Measurements from ENCODE around the gene METTL3. TPM values are rescaled to one million over a fixed set of nuclear protein-coding genes. Genes with fewer than 3 reads are reported as not detected.

The METTL3 gene
- total and polyA plus RNA-seq, 7 experiments from 2014 or later = 17.6 to 108 (median 54.1) TPM

- ChIA-PET CTCF (interaction anchor here (1.0 to 1.7 kb wide), 3 partner anchors 20 to 39 kb away, joined by 3 to 7 read pairs (median 5); partner anchors contain the start of gene CHD8), POLR2A (interaction anchor here (0.8 to 5.1 kb wide), 11 partner anchors 10 to 208 kb away, joined by 3 to 53 read pairs (median 4); partner anchors contain the start of genes CHD8, METTL3 and SALL2)
- H3K4me1 Mint-ChIP-seq = peaks cover 19 to 73% (median 54%) of the 10 kb centered on the region in 7 donors
- H3K27me3 Mint-ChIP-seq = no peaks in the 10 kb centered on the region
- Histone ChIP-seq H3K4me3 (ENCODE audit: low read length) (peak overlapping the region; percentile 99), H3K9me3 (ENCODE audit: control insufficient read depth in 2 of 3, low read length in 3 of 3) (no peaks in the 10 kb centered on the region), H3K27ac (ENCODE audit: low read depth, low read length) (peak overlapping the region; percentile 88), H3K4me1 (ENCODE audit: control insufficient read depth in 2 of 2, insufficient read depth in 2 of 2, low read length in 2 of 2) (peaks cover 21 to 22% of the 10 kb centered on the region in 2 donors), H3K27me3 (ENCODE audit: control insufficient read depth in 2 of 2, insufficient read depth in 2 of 2, low read length in 2 of 2) (no peaks in the 10 kb centered on the region), H3K36me3 (ENCODE audit: control insufficient read depth in 2 of 3, insufficient read depth in 3 of 3, low read length in 3 of 3) (peaks cover 0 to 22% (median 0%) of the 10 kb centered on the region in 3 experiments)
- H3K9me3 Mint-ChIP-seq = no peaks in the 10 kb centered on the region
- H3K36me3 Mint-ChIP-seq = peaks cover 3 to 21% (median 11%) of the 10 kb centered on the region in 5 donors
- peak; percentile 63 for ATAC-seq
- intact Hi-C loops (cut with micrococcal nuclease) = loop anchor here (2.0 to 10.0 kb wide), 6 partner anchors 51 to 1844 kb away; partner anchors contain the start of genes BCL2L2 (in 1 of the 2), DAD1 (in 1 of the 2), PABPN1 (in 1 of the 2) and PPP1R3E (in 1 of the 2)
- peak overlapping the region; percentile 93 to 100 (median 98) for H3K27ac Mint-ChIP-seq
- DNase-seq = peak in 1 of 9 donors; percentile 79
- H3K4me3 Mint-ChIP-seq = peak overlapping the region; percentile 96 to 100 (median 99)
These were observed 34.6 kb downstream of the METTL3 start for GRCh38 chr14:21476523-21476924.

GRCh38 chr14:21475767-21476522 lies 35.2 kb downstream of the METTL3 start:
- ChIA-PET POLR2A (interaction anchor here (0.6 to 5.1 kb wide), 11 partner anchors 9 to 207 kb away, joined by 3 to 53 read pairs (median 4); partner anchors contain the start of genes CHD8, METTL3 and SALL2), CTCF (interaction anchor here (1.0 to 1.7 kb wide), 2 partner anchors 20 to 38 kb away, joined by 3 to 7 read pairs; partner anchors contain the start of gene CHD8)
- ATAC-seq = no peak
- no peaks in the 10 kb centered on the region for H3K27me3 Mint-ChIP-seq
- Histone ChIP-seq H3K4me3 (ENCODE audit: low read length) (peak overlapping the region; percentile 99), H3K27me3 (ENCODE audit: control insufficient read depth in 2 of 2, insufficient read depth in 2 of 2, low read length in 2 of 2) (no peaks in the 10 kb centered on the region), H3K36me3 (ENCODE audit: control insufficient read depth in 2 of 3, insufficient read depth in 3 of 3, low read length in 3 of 3) (peaks cover 0 to 17% (median 0%) of the 10 kb centered on the region in 3 experiments), H3K9me3 (ENCODE audit: control insufficient read depth in 2 of 3, low read length in 3 of 3) (no peaks in the 10 kb centered on the region), H3K4me1 (ENCODE audit: control insufficient read depth in 2 of 2, insufficient read depth in 2 of 2, low read length in 2 of 2) (peaks cover 21 to 22% of the 10 kb centered on the region in 2 donors), H3K27ac (ENCODE audit: low read depth, low read length) (peak overlapping the region; percentile 88)
- H3K4me1 Mint-ChIP-seq = peaks cover 19 to 69% (median 51%) of the 10 kb centered on the region in 7 donors
- H3K4me3 Mint-ChIP-seq = peak overlapping the region; percentile 96 to 100 (median 99)
- intact Hi-C loops (cut with micrococcal nuclease) = loop anchor here (2.0 to 10.0 kb wide), 6 partner anchors 51 to 1845 kb away; partner anchors contain the start of genes BCL2L2 (in 1 of the 2), DAD1 (in 1 of the 2), PABPN1 (in 1 of the 2) and PPP1R3E (in 1 of the 2)
- no peaks in the 10 kb centered on the region for H3K9me3 Mint-ChIP-seq
- peaks cover 3 to 21% (median 11%) of the 10 kb centered on the region in 5 donors for H3K36me3 Mint-ChIP-seq
- H3K27ac Mint-ChIP-seq = peak overlapping the region; percentile 93 to 100 (median 98)
- DNase-seq = no peak

GRCh38 chr14:21467616-21468015 lies 43.5 kb downstream of the METTL3 start:
- Mint-ChIP-seq H3K9me3 (no peaks in the 10 kb centered on the region), H3K4me1 (peaks cover 0 to 9% (median 4%) of the 10 kb centered on the region in 7 donors), H3K36me3 (peaks cover 4 to 38% (median 17%) of the 10 kb centered on the region in 5 donors), H3K27ac (no peak overlapping the region), H3K27me3 (no peaks in the 10 kb centered on the region), H3K4me3 (no peak overlapping the region)
- no peaks in the 10 kb centered on the region for H3K27me3 ChIP-seq (ENCODE audit: control insufficient read depth in 2 of 2, insufficient read depth in 2 of 2, low read length in 2 of 2)
- H3K4me3 ChIP-seq (ENCODE audit: low read length) = no peak overlapping the region
- peaks cover 8 to 41% (median 16%) of the 10 kb centered on the region in 3 experiments for H3K36me3 ChIP-seq (ENCODE audit: control insufficient read depth in 2 of 3, insufficient read depth in 3 of 3, low read length in 3 of 3)
- ATAC-seq (no peak), DNase-seq (no peak)
- CTCF ChIA-PET = no interaction called here
- no peak overlapping the region for H3K27ac ChIP-seq (ENCODE audit: low read depth, low read length)
- POLR2A ChIA-PET = interaction anchor here (1.7 kb wide), 1 partner anchor 9 kb away, joined by 4 read pairs; the partner anchor contains the start of genes RAB2B and TOX4
- H3K4me1 ChIP-seq (ENCODE audit: control insufficient read depth in 2 of 2, insufficient read depth in 2 of 2, low read length in 2 of 2) = no peaks in the 10 kb centered on the region
- intact Hi-C loops (cut with micrococcal nuclease) = no loop called here
- H3K9me3 ChIP-seq (ENCODE audit: control insufficient read depth in 2 of 3, low read length in 3 of 3) = no peaks in the 10 kb centered on the region

GRCh38 chr14:21455912-21456667 lies 55.0 kb downstream of the METTL3 start, which contains the start of gene CHD8:
Gene CHD8 (minus strand): TSS chr14:21456123. CDS start chr14:21431643, 24,480 bp downstream.
- peak; percentile 98 for ATAC-seq
- DNase-seq = peak; percentile 95 to 100 (median 100)
- intact Hi-C loops (cut with micrococcal nuclease) = loop anchor here (1.0 to 10.0 kb wide), 17 partner anchors 19 to 1469 kb away; partner anchors contain the start of genes HNRNPC (in 2 of the 2), METTL3 (in 2 of the 2), SUPT16H (in 2 of the 2) and TOX4 (in 2 of the 2)
- peak within 1 kb of the TSS; percentile 89 to 100 (median 98) for H3K4me3 Mint-ChIP-seq
- H3K4me3 ChIP-seq (ENCODE audit: low read length) = peak within 1 kb of the TSS; percentile 91
- H3K27ac ChIP-seq (ENCODE audit: low read depth, low read length) = peak within 1 kb of the TSS; percentile 94
- peaks cover 0 to 15% (median 0%) of the 10 kb centered on the region in 3 experiments for H3K36me3 ChIP-seq (ENCODE audit: control insufficient read depth in 2 of 3, insufficient read depth in 3 of 3, low read length in 3 of 3)
- CTCF ChIA-PET = interaction anchor here (0.6 to 2.4 kb wide), 14 partner anchors 9 to 69 kb away, joined by 3 to 18 read pairs (median 3); partner anchors contain the start of genes METTL3, RAB2B and TOX4
- H3K4me1 ChIP-seq (ENCODE audit: control insufficient read depth in 2 of 2, insufficient read depth in 2 of 2, low read length in 2 of 2) = peaks cover 17 to 21% of the 10 kb centered on the region in 2 donors
- peaks cover 0 to 31% (median 13%) of the 10 kb centered on the region in 5 donors for H3K36me3 Mint-ChIP-seq
- no peaks in the 10 kb centered on the region for H3K9me3 Mint-ChIP-seq
- no peaks in the 10 kb centered on the region for H3K27me3 ChIP-seq (ENCODE audit: control insufficient read depth in 2 of 2, insufficient read depth in 2 of 2, low read length in 2 of 2)
- H3K27me3 Mint-ChIP-seq = no peaks in the 10 kb centered on the region
- no peaks in the 10 kb centered on the region for H3K9me3 ChIP-seq (ENCODE audit: control insufficient read depth in 2 of 3, low read length in 3 of 3)
- peak within 1 kb of the TSS; percentile 96 to 100 (median 99) for H3K27ac Mint-ChIP-seq
- POLR2A ChIA-PET = interaction anchor here (0.6 to 5.6 kb wide), 17 partner anchors 9 to 1551 kb away, joined by 3 to 123 read pairs (median 5); partner anchors contain the start of genes METTL3, RAB2B, SALL2 and SUPT16H
- peaks cover 18 to 48% (median 41%) of the 10 kb centered on the region in 7 donors for H3K4me1 Mint-ChIP-seq

GRCh38 chr14:21455592-21455911 lies 55.6 kb downstream of the METTL3 start:
- peak overlapping the region; percentile 91 for H3K4me3 ChIP-seq (ENCODE audit: low read length)
- peaks cover 17 to 21% of the 10 kb centered on the region in 2 donors for H3K4me1 ChIP-seq (ENCODE audit: control insufficient read depth in 2 of 2, insufficient read depth in 2 of 2, low read length in 2 of 2)
- no peaks in the 10 kb centered on the region for H3K9me3 ChIP-seq (ENCODE audit: control insufficient read depth in 2 of 3, low read length in 3 of 3)
- ChIA-PET CTCF (interaction anchor here (0.6 to 2.4 kb wide), 14 partner anchors 9 to 100 kb away, joined by 3 to 18 read pairs (median 3); partner anchors contain the start of genes METTL3, RAB2B and TOX4), POLR2A (interaction anchor here (0.8 to 5.6 kb wide), 14 partner anchors 9 to 71 kb away, joined by 3 to 123 read pairs (median 8); partner anchors contain the start of genes METTL3, RAB2B, SALL2 and SUPT16H)
- no peaks in the 10 kb centered on the region for H3K27me3 Mint-ChIP-seq
- H3K4me3 Mint-ChIP-seq = peak overlapping the region; percentile 89 to 100 (median 98)
- H3K27ac Mint-ChIP-seq = peak overlapping the region; percentile 96 to 100 (median 99)
- peaks cover 0 to 29% (median 10%) of the 10 kb centered on the region in 5 donors for H3K36me3 Mint-ChIP-seq
- H3K4me1 Mint-ChIP-seq = peaks cover 18 to 54% (median 47%) of the 10 kb centered on the region in 7 donors
- DNase-seq = no peak
- intact Hi-C loops (cut with micrococcal nuclease) = loop anchor here (5.0 to 10.0 kb wide), 6 partner anchors 259 to 1469 kb away; partner anchors contain the start of genes APEX1 (in 1 of the 2), DAD1 (in 1 of the 2), OSGEP (in 1 of the 2) and OXA1L (in 1 of the 2)
- peaks cover 0 to 10% (median 0%) of the 10 kb centered on the region in 3 experiments for H3K36me3 ChIP-seq (ENCODE audit: control insufficient read depth in 2 of 3, insufficient read depth in 3 of 3, low read length in 3 of 3)
- no peaks in the 10 kb centered on the region for H3K27me3 ChIP-seq (ENCODE audit: control insufficient read depth in 2 of 2, insufficient read depth in 2 of 2, low read length in 2 of 2)
- ATAC-seq = no peak
- peak overlapping the region; percentile 87 for H3K27ac ChIP-seq (ENCODE audit: low read depth, low read length)
- H3K9me3 Mint-ChIP-seq = no peaks in the 10 kb centered on the region

Data from naive thymus-derived CD4-positive, alpha-beta T cell (primary cell).